Left hindlimb (tissue), 1 donor: Measurements from ENCODE around the gene SPDYE6.
A peak's percentile ranks its signal among the peaks of the same experiment; 100 is the strongest.
"Not testable (repeated sequence)": the region's sequence is repeated elsewhere in the genome, so short reads cannot be mapped to it uniquely, and the experiment has no call there.

Source experiments
- DNase-seq: peaks from one replicate; pipeline ENCODE4 v3.0.0-alpha.2; 2018

The SPDYE6 gene

GRCh38 chr7:102317231-102318059 is 38.8 kb downstream of the SPDYE6 start:
- no peak for DNase-seq

DNA sequence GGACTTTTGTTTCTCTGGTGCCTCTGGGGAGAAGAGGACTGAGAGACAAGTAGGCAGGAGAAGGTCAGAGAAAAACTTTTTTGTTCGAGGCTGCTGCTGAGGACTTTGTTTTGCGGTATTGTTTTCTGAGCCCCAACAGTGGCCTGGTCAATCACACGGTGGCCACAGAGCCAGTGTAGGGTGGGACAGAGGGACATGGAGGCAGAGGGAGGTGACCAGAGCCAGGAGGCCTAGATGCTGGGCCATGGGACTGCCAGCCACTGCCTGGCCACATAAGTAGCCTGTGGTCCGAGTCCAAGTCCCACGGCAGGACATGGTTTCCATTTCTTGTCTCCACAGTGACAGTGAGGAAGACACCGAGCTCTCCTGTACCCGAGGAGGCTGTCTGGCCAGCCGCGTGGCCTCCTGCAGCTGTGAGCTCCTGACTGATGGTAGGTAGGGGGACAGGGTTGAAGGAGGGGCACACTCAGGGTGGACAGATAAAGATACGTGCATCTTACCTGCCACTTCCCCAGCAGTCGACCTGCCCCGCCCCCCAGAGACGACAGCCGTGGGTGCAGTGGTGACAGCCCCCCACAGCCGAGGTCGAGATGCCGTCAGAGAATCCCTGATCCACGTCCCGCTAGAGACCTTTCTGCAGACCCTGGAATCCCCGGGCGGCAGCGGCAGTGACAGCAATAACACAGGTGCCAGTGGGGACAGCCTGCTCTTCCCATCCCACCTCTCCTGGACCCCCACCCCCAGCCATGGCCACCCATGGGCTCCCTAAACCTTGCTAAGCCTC is 42.1 kb downstream of the SPDYE6 start:
- no peak for DNase-seq

DNA sequence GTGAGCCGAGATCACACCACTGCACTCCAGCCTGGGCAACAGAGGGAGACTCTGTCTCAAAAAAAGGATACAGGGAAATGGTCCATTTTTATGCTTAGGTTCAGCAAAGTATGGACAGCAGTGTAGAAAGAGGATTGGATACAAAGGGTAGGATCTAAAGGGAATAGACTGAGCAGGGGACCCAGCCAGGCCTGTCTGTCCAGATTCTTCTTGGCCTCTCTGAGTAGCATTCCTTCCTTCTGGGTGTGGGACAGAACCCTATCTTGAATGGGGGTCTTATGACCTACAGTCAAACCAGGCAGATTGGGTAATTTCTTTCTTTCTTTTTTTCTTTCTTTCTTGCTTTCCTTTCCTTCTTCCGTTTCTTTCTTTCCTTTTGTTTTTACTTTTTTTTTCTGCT is 43.9 kb downstream of the SPDYE6 start:
- DNase-seq, result no peak

GRCh38 chr7:102310414-102310815 is 45.8 kb downstream of the SPDYE6 start:
- no peak for DNase-seq

GRCh38 chr7:102306916-102307677 is 49.1 kb downstream of the SPDYE6 start:
- DNase-seq, result no peak

DNA sequence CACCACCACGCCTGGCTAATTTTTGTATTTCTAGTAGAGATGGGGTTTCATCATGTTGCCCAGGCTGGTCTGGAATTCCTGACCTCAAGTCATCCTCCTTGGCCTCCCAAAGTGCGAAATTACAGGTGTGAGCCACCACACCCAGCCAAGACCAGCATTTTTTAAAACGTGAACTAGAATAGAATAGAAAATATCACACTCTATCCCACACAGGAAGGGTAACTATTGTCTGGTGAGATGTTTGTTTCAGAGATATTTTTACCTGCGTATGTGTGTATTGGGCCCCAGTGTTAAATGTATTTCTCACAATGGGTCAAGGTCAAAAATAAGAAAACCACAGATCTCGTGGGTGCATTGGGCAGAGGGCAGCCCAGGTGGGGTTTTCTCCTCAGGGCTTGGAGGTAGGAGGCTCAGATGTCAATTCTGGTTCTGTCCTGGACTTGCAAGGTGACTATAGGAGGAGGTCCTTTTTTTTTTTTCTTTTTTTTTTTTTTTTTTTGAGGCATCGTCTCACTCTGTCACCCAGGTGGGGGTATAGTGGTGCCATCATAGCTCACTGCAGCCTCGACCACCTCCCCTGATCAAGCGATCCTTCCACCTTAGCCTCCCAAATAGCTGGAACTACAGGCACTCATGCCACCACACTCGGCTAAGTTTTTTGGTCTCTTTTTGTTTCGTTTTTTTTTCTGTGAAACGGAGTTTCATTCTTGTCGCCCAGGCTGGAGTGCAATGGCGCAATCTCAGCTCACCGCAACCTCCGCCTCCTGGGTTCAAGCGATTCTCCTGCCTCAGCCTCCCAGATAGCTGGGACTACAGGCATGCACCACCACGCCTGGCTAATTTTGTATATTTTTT is 50.6 kb downstream of the SPDYE6 start:
- peak; percentile 3 for DNase-seq

DNA sequence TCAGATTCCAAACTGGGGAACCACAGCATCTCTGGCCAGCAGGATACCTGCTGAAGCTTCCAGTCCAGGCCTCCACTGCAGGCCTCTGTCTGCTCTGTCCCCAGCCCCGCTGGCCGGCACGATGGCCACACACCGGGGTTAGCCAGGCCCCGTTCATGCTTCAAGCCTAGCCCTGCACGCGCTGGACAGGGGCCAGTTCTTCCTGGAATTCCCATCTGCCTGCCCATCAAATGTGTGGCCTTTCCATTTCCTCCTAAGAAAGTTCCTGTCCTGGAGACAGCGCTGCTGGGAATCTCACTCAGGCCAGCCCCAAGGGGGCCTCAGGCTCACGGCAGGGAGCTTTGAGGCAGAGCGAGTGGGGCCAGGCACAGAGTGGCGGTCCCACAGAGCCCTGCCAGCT is 51.6 kb downstream of the SPDYE6 start:
- DNase-seq, result peak; percentile 54

GRCh38 chr7:102303669-102304422 is 52.4 kb downstream of the SPDYE6 start:
- DNase-seq, result peak; percentile 78

DNA sequence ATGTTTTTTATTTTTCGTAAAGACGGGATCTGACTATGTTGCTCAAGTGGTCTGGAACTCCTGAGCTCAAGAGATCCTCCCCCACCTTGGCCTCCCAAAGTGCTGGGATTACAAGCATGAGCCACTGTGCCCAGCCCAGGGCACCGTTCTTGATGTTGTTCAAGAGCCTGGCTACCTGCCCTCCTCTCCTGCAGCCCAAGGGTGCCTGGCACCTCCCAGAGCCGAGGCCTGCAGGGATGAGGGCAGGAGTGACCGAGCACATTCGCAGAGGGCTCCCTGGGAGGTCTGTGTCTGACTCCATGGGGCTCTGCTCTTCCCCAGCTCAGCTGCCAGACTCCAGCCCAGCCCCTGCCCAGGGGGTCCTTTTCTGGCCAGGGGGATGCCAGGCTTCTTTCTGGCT is 54.2 kb downstream of the SPDYE6 start:
- no peak for DNase-seq

DNA sequence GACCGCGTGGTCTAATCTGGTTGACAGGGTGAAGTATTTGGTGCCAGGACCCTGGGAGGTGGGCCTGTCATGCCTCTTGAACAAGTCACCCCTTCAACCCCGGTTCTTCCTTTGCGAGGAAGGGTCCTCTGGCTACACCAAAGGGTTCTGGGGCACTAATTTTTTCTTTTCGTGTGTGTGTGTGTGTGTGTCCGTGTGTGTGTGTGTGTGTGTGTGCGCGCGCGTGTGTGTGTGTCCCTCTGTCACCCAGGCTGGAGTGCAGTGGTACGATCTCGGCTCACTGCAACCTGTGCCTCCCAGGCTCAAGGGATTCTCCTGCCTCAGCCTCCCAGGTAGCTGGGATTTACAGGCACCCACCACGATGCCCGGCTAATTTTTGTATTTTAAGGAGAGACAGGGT is 54.9 kb downstream of the SPDYE6 start:
- not testable (repeated sequence) for DNase-seq

DNA sequence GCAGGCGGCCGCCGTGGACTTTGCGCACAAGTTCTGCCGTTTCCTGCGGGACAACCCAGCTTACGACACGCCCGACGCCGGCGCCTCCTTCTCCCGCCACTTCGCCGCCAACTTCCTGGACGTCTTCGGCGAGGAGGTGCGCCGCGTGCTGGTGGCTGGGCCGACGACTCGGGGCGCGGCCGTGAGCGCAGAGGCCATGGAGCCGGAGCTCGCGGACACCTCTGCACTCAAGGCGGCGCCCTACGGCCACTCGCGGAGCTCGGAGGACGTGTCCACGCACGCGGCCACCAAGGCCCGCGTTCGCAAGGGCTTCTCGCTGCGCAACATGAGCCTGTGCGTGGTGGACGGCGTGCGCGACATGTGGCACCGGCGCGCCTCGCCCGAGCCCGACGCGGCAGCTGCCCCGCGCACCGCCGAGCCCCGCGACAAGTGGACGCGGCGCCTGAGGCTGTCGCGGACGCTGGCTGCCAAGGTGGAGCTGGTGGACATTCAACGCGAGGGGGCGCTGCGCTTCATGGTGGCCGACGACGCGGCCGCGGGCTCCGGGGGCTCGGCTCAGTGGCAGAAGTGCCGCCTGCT is 55.5 kb downstream of the SPDYE6 start:
- DNase-seq, result no peak

DNA sequence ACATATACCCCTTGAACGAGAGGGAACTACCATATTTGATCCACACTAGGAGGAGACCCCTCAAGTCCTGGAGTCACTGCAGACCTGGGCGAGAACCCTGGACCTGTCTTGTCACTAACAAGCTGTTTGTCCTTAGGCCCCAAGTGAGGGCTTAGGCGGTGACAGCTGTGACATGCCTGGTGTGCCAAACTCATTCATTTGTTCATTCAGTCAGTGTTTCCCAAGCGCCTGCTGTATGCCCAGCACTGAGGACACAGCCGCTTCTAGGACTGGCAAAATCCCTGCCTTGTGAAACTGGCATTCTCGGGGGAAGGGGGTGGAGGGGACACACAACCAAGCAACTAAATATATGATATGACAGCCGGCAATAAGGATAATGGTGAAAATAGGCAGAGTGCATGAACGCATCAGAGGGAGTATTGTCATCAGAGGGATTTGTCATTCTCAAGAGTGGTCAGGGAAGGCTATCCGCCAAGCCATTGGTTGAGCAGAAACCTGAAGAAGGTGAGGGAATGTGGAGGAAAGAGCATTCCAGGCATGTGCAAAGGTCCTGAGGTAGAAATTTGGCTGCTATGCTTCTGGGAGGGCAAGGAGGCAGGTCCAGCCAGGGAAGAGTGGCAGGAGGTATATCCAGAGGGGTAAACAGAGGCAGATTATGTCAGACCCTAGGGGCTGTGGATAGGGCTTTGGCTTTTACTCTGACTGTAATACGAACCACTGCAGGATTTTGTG is 58.6 kb downstream of the SPDYE6 start:
- no peak for DNase-seq

DNA sequence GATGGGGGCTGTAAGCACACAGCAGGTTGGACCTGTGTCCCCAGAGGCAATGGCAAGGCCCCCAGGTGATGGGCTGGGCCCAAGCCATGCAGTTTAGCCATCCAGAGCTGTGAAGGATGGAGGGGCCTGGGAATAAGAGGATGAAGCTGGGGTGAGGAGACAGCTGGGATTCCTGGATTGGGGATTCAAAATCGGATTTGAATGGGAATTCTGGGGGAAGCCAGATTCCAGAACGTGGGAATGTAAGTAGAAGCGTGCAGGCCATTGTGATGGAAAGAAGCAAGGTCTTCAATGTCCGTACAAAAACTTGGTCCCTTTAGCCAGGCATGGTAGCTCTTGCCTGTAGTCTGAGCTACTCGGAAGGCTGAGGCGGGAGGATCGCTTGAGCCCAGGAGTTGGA is 59.7 kb downstream of the SPDYE6 start:
- DNase-seq, result no peak

DNA sequence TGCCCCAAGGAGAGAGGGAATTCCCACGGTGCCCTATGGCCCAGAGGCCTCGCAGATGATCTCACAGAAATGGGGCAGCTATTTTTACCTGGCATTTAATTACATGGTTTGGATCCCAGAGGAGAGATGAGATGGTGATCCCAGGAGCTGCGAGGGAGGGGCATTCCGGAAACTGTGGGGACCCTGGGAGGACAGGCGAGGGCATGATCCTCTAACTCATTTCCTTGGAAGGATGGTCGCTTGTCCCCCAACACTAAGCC is 60.1 kb downstream of the SPDYE6 start:
- no peak for DNase-seq
